Subcutaneous adipose tissue (tissue), 4 donors: ENCODE data around the gene DHRS2. TPM values are rescaled to one million over a fixed set of nuclear protein-coding genes. Genes with fewer than 3 reads are reported as not detected.

ENCODE experiments used
- total RNA-seq, 4 donors: library from RNA; depleted of rRNA; stranded (reverse); fragments of >200 nt; gene quantifications; one replicate each; pipeline ENCODE4 v1.1.0, GENCODE V29; 2016
- TF ChIP-seq, protein P1 (sequence below): fragments of 450-650 bp; IDR thresholded peaks from one replicate; pipeline ENCODE4 v1.5.1; 2016; ENCODE audit warnings: low read depth, mild to moderate bottlenecking, control low read depth, antibody characterized with exemption, moderate library complexity

Gene DHRS2
- total RNA-seq, 4 donors from 2014 or later = not detected

DNA sequence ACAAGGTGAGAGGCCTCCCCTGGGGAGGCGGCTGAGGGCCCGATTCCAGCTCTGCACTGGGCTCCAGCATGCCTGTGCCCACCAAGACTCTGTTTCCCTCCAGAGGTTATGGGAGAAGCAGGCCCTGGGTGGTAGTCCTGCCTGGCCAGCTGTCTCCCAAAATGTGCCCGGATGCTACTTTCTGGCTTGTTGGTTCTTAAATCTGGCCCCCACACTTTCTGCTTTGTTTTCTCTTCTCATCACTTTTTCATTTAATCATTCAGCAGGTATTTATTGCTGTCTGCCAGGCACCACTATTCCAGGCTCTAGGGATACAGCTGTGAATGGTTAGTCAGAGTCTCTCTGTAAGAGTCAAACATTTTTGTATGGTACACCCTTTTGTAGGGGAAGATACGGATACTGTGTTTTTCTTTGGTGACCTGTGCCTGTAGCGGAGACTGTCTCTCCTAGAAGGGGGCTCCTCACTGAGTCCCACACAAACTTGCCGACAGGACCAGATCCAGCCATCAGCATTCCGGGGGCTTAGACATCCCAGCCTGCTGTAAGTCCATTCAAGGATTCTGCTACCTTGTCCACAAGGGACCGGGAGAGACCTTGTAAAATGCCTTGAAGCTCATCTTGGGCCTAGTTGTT is 3.8 kb downstream of the DHRS2 start:
- TF ChIP-seq, protein P1, sequence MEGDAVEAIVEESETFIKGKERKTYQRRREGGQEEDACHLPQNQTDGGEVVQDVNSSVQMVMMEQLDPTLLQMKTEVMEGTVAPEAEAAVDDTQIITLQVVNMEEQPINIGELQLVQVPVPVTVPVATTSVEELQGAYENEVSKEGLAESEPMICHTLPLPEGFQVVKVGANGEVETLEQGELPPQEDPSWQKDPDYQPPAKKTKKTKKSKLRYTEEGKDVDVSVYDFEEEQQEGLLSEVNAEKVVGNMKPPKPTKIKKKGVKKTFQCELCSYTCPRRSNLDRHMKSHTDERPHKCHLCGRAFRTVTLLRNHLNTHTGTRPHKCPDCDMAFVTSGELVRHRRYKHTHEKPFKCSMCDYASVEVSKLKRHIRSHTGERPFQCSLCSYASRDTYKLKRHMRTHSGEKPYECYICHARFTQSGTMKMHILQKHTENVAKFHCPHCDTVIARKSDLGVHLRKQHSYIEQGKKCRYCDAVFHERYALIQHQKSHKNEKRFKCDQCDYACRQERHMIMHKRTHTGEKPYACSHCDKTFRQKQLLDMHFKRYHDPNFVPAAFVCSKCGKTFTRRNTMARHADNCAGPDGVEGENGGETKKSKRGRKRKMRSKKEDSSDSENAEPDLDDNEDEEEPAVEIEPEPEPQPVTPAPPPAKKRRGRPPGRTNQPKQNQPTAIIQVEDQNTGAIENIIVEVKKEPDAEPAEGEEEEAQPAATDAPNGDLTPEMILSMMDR = no peak

DNA sequence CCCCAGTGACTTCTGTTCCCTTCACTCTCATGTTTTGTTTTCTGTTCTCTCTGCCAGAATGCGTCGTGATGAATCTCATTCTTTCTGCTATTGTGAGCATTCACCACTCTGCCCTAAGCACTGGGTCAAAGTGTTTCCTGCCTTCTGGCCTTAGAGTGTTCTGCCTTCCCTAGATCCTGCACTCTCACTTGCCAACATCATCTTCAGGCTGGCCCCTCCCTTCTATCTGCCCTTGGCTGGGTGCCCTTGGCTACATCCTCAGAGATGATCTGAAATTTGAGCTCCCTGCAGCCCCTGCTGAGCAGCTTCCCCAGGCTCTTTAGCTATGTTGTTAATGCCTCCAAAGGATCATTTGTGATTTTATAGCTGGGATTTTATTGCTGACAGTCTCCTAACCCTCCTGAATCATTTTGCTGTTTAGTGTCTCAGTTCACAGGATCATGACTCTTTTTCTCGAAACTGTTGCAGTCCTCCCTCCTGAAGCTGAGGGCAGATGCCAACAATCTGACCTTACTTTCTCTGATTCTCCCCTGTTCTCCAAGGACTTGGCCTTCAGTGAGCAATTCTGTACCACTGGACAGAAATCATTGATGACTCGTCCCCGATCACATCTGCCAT is 4.5 kb downstream of the DHRS2 start:
- TF ChIP-seq, protein P1 = no peak

DNA sequence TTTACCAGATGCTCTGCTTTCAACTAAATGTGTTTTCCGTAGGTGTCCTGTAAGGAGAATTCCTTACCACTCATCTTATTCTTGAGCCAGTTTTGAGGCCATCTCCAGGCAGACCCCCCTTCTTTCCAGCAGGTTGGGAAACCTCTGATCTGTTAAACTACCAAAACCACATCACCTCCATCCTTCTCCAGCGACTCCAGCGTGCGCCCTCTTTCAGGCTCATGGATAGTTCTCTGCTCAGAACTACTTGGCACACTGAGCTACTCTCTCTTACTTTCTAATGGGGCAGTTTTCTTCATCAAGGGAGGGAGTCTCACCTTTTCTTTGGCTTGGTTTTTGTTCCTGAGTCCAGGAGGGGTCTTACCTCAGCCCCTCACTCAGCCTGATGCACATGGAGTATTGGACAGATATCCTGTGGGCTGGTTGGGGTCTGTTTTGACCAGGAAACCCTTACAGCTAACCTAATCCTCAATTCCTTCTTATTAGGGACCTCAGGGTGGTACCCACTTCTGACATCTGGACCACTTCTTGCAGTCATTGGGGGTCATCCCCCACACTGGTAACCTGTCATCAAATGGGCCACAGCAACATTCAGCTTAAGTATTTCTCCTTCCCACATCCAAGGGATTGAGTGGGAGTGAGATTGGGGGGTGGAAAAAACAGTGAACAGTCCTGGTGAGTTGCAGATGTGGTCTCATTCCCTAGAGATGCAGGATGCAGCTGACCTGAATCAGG is 5.2 kb downstream of the DHRS2 start:
- TF ChIP-seq, protein P1 = no peak

DNA sequence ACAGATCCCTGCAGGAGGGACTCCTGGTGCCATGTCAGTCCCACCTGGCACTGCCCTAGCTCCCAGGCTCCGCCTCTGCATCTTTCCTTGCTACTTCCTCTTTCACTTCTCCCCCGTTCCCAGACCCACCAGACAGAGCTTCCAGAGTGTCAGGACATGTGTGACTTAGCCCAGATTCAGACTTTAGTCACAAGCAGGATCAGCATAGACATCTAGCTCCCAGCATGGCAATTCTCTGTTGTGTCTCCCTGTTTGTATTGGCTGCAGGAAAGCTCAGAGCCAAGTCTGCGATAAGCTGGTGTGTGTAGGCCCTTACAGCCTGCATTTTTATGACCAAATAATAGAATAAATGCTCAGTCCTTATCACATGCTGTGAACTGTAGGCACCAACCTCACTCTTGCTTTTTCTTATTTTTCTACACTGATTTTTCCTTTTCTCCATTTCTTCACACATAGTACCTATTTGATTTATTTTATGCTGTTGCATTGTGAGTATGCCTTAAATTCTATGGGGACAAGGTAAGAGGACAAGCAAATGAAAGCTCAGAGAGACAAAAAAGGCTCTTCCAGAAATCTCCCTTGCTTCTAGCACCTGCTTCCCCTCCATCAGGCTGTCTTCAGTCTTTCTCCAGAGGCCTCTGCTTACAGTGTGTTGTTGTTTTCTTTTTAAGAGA is 5.9 kb downstream of the DHRS2 start:
- TF ChIP-seq, protein P1 = no peak

DNA sequence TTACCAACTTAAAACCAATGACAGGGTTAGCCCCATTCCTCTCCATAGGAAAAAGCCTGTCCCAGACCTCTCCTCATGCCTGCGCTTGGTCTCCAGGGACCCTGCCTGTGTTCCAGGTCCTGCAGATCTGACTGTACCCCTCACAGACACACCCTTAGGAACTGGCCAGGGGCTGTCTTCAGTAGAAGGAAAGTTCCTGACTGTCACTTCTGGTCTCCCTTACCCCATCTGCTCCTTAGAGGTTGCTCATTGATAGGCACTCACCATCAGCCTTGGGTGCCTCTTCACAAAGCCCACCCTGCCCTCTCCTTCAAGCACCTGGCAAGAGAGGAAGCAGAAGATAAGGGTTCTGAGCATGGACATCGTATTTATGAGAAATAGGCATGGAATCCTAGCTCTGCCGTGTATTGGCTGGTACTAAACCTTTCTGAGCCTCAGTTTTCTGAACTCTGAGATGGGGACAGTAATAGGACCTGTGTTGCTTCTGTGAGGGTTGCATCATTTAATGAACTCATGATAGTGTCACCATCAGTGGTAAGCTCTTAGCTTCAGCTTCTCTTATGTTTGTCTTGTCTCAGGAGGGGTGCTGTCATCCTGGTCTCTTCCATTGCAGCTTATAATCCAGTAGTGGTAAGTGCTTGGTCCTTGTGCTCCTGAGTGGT is 7.5 kb downstream of the DHRS2 start:
- TF ChIP-seq, protein P1 = no peak

DNA sequence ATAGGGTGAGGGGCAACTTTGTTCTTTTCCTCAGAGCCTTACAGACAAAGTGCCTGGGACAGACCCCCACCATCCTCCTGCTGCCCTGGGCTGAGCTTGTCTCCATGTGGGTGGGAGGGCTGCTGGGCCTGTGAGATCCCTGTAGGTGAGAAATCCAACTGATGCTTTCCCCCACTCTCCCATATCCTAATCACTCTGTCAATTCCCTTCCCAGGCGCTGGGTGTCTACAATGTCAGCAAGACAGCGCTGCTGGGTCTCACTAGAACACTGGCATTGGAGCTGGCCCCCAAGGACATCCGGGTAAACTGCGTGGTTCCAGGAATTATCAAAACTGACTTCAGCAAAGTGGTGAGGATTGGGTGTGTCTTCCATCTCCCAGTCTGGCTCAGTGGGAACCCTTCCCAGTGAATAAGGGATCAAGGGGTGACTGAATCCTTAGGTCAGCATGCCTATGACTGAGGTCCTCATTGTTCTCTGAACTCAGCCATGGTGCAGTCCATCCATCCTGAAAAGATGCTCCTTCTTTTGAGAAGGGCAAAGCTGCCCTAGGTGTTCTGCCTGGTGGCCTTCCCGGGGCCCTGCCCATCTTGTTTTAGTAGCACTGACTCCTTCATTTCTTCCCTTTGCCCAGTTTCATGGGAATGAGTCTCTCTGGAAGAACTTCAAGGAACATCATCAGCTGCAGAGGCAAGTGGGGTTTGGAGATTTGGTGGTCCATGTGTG is 8.2 kb downstream of the DHRS2 start:
- TF ChIP-seq, protein P1 = no peak
